HG02571 (cell line): ENCODE data around the gene HOXB8.

ENCODE experiments used
- ATAC-seq: cut with Tn5 transposase; IDR thresholded peaks from one replicate; pipeline ENCODE4 v1.9.1; 2021; ENCODE audit warnings: mild to moderate bottlenecking, moderate library complexity; ENCODE audit not compliant: unreplicated experiment

Gene HOXB8

DNA sequence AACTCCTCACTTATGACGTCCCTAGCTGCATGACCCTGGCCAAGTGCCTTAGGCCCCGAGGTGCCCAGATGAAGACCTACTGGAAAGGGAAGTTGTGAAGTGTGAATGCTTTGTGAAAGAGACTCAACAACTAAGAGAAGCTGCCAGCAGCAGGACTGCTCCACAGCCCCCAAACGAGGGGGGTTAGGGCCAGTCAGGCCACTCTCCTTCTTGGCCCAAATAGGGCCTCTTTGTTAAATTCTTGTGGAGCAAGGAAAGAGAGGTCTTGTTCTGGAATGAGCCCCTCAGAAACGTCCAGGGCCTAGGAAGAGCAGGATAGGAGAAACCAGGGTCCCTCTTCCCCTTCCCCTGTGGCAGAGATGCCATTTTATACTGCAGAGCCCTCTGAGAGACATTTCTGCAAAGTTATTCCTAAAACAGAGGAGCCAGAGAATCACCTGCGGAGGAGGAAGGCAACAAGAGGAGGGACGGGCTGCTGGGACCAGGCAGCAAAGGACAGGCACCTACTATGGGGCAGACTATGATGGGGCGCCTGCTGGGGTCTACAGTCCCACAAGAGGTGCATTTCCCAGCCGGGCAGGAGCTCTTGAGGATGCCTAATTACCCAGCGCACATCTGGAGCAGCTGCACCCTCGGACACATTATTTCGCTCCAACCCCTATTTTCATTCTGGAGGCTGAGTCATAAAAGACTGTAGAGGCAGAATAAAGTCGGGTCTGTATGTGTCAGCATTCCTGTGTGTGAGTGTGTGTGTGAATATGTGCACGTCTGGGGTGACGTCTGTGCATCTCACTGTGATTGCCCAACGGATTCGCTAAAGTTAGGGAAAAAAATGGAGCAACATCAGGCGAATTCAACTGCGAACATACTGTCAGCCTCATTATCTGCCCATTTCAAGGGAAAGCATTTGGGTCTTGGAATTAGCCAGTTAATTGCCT, 22.5 kb upstream of the HOXB8 start:
- no peak for ATAC-seq

GRCh38 chr17:48636177-48637018, 21.3 kb upstream of the HOXB8 start:
- no peak for ATAC-seq

DNA sequence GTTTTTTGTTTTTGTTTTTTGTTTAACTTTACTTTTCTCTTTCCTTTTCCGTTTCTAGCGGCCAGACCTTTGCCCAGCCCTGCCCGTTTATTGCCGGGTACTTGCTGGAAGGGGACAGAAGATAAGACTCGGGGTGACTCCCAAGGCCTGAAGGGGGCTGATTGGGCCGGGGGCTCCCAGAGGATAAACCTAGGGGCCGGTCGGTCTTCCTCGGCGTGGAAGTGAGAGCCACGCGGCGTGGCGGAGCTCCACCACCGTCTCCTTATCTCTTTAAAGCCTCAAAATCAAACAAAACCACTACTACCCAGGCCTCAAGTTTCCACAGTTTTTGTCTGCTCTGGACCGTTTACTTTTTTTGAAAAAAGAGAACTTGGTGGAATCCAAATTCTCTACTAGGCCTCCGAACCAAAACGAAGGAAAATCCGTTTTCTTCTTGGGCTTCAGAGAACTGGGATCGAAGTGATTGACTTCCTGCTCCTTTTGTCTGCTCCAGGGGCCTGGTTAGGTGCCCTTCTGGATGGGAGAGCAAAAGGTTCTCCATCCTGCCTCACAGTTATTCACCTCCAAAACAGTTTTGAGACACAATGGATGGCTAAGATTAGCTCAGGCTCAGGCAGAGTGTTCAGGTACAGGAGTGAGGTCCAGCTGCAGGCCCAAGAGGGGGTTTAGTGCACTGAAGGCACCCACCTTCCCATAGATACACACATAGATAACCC, 19.6 kb upstream of the HOXB8 start:
- no peak for ATAC-seq

GRCh38 chr17:48633266-48633677, 18.2 kb upstream of the HOXB8 start:
- ATAC-seq, result no peak

- no peak for ATAC-seq
Measured at GRCh38 chr17:48632579-48633265, 17.6 kb upstream of the HOXB8 start.

DNA sequence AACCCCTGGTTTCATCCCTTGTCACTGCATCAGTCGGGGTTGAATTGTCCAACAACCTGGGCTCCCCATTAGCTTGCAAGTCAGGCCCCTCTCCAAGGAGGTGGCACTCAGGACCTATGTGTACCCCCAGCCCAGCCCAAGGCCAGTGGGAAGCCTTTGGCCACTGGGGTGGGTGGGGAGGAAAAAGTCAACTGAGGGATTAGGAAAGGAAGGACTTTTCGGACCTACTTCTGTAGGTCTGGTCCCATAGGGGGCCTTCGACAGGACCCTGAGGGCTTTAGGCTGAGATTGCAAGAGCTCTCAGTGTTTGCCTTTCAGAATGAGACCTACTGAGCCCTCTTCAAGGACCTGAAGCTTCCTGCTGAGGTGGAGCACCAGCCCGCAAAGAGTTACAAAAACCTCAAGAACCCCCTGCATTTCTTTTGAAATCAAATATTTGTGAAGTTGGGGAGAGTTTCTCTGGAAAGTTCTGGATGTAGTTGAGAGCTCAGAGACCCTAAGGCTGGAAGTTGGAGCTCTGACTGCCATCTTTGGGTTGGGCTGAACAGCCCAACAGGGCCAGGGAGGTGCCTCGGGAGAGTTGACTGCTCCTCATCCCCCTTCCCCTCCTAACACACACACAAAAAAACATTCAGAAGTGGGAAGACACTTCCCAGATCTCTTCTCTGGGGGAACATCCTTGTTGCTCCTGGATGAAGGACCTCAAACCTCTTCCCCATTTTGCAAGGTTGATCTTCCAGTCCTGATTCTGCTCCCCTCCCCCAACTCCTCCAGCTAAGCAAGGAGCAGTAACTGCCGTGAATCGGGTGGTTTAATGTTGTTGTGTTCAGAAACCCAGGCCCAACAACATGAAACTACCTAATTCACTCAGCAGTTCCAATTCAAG, 16.8 kb upstream of the HOXB8 start:
- no peak for ATAC-seq

- no peak for ATAC-seq
Measured at GRCh38 chr17:48630925-48631692, 16.0 kb upstream of the HOXB8 start.

- ATAC-seq, result no peak
Measured at GRCh38 chr17:48630009-48630924, 15.2 kb upstream of the HOXB8 start.

GRCh38 chr17:48629411-48629759, 14.3 kb upstream of the HOXB8 start:
- ATAC-seq, result no peak

DNA sequence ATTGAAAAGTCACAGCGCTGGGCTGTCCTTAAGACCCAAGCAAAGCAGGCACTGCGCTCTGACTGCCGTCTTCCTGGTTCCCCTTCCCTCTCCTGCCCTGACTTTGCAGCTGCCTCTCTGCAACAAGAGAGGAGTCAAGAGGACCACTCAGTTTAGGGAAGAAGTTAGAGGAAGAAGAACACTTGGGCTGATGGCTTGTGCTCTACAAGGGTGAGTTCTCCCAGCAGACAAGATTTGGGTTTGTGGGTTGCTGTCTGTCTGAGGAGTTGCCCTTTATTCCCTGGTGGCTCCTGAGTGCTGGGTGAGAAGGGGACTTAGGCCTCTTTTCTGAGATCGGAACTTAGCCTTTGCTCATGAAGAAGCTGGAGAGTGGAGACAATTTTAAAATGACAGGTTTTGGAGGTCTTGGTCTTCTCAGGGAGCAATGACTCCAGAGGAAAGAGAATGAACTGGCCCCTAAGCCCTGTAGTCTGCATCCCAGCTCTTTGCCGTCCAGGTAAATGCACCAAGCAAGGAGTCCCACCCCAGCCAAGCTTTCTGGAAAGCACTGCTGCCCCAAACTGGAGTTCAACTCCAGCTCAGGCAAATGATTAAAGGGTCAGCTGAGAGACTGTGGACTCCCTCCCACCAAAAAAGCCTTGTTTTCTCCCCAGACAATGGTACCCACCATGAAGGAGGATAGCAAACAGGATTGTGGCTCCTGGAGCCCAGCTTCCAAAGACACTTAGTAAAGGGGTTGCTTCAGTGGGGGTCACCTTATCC, 13.7 kb upstream of the HOXB8 start:
- no peak for ATAC-seq

DNA sequence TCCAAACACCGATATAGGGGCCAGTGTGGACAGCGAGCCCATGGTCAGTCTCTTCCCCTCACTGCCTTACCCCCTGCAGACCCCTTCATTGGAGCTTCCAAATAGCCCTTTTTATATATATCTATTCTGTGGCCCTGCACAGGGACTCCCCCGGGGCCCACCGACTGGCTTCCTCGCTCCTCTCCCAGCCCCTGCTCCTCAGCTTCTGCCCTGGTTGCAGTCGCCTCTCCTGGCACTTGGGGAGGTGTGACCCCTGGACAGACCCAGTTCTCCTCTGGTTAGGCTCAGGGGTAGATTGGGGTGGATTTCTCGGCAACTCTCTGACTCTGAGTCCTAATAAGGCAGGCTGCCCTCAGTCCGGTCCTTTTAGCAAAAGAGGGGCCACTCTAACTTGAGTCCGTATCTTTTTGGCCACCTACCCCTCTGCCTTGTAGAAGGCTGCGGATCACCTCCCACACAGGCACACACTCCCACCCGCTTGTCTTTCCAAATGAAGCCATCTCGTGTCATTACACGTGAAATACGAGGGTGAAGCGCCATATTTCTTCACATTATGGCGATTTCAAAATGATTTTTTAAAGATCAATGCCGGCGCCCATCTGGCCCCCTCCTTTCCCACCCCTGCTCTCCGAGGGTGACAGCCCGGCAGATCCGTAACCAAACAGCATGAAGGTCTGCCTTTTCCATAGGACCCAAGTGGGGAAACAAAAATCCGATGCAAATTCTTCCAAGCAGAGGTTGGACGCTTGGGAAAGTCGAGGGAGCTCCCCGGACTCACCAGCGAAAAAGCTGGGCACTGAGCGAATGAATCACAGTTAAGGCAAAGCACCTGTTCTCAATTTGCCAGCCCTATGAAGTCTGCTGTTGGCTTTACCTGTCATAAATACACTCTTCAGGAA, 12.8 kb upstream of the HOXB8 start:
- no peak for ATAC-seq

DNA sequence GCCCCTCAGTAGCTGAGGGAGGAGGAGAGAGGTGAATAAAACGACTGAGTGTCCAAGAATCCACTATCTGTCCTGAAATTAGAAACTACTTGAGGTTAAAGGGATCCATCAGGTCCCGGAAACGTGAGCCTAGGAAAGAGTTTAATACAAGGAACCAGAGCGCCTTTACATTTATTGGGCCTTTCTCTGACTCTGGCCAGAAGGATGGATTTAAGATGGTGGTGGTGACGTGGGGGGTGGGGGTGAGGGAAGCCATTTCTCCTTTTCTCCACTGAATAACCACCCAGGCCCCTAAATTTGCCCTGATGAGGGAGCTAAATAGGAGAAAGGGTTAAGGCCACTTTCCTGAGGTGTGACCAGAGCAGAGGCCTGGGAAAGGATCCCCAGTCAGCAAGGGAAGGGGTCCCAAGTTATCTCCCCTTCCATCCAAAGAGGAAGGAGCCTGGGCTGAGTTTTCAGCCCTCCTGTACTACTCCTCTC, 12.1 kb upstream of the HOXB8 start:
- no peak for ATAC-seq

GRCh38 chr17:48626245-48627117, 11.4 kb upstream of the HOXB8 start, which contains the start of gene HOXB9:
TSS of gene HOXB9 (minus strand) at chr17:48626358. CDS start at chr17:48626269, 89 bp downstream.
- ATAC-seq, result no peak

- ATAC-seq, result no peak
Measured at GRCh38 chr17:48625495-48626244, 10.6 kb upstream of the HOXB8 start.
